ENCODE measurements around the gene ARL5B.

DNA sequence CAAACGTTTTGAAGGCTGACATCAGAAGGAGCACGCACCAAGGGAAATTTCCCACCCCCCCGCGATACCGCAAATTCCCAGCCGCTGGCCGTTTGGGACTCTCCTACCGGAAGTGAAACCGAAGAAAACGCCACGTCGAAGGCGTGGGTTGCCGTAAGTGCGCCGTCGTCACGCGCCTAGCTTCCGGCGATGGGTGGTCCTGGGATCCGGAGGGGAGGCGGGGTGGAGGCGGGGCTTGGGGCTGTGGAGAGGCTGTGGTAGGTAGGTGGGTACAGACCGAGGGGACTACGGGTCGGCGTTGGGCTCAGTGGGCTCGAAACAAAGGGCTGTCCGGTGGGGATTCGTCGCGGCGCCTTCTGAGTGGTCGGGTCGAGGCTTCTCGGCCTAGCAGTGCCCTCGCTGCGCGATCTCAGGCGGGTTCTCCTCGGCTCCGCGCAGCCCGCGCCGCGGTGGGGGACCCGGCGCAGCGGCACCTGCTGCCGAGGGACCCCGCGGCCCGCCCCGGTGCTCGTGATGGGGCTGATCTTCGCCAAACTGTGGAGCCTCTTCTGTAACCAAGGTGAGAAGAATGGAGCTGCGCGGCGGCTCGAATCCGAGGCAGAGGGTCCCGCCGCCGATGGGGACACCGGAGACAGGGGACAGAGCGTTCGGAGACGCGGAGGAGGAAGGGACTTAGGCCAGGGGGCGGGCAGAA lies at the start of gene ARL5B:
- TF ChIP-seq, protein P1, sequence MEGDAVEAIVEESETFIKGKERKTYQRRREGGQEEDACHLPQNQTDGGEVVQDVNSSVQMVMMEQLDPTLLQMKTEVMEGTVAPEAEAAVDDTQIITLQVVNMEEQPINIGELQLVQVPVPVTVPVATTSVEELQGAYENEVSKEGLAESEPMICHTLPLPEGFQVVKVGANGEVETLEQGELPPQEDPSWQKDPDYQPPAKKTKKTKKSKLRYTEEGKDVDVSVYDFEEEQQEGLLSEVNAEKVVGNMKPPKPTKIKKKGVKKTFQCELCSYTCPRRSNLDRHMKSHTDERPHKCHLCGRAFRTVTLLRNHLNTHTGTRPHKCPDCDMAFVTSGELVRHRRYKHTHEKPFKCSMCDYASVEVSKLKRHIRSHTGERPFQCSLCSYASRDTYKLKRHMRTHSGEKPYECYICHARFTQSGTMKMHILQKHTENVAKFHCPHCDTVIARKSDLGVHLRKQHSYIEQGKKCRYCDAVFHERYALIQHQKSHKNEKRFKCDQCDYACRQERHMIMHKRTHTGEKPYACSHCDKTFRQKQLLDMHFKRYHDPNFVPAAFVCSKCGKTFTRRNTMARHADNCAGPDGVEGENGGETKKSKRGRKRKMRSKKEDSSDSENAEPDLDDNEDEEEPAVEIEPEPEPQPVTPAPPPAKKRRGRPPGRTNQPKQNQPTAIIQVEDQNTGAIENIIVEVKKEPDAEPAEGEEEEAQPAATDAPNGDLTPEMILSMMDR (IDR thresholded peaks at IDR 0.05), result no peak
- peak; percentile 70 to 88 for TF ChIP-seq POLR2A (IDR thresholded peaks at IDR 0.05)

Data from Peyer's patch (tissue), 4 donors.